Stimulated activated CD8-positive, alpha-beta memory T cell treated with anti-CD3 and anti-CD28 coated beads, Interleukin-7, amount 100 ng/mL, for 24 hours (primary cell): ENCODE data around the gene ZNF619.
A peak's percentile ranks its signal among the peaks of the same experiment; 100 is the strongest.
"Not testable (repeated sequence)": the region's sequence is repeated elsewhere in the genome, so short reads cannot be mapped to it uniquely, and the experiment has no call there.

Experiments used
- DNase-seq: peaks from one replicate; pipeline ENCODE4 v3.0.0-alpha.2; 2020; ENCODE audit warnings: low read depth

ZNF619 gene

DNA sequence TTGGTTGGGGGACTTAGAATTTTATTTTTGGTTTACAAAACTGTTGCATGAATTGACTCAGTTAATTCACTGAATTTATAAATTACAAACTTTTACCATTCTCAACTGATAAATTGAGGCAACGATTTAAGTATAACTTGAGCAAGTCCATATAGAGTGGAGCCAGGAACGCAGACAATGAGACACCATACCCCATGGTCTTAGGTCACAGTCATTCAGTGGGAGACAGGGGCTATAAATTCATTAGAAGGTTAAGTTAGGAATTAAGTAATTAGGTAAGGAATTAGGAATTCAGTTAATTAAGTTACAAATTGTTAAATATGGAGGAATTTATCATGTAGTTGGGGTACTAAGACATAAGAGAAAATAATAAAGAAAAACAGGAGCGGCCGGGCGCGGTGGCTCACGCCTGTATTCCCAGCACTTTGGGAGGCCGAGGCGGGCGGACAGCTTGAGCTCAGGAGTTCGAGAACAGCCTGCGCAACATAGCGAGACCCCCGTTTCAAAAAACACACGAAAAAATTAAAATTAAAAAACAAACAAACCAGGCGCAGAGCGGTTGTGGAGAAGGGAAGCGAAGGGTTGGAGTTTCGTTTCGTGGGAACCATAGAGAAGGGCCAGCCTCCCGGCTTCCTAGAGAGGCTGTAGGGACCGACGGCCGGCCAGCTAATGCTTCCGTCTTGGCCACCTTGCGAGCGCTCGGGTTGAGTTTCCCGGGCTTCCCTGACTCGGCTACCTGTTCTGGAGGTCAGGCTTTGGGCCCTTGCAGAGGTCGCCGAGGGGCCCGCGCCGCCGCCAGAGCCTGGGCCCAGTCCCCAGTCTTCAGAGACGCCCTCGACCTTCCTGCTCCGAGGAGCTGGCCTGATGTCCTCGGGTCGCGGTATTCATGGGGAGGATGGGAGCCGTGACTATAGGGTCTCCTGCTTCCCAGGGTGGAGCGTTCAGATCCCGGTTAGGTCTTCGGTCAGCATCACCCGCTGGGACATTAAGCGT is at the start of gene ZNF619:
Gene ZNF619 (plus strand): TSS at position 645 of the 993 bp plus-strand sequence. CDS start 858 bp downstream, outside the sequence.
- DNase-seq, result no peak

DNA sequence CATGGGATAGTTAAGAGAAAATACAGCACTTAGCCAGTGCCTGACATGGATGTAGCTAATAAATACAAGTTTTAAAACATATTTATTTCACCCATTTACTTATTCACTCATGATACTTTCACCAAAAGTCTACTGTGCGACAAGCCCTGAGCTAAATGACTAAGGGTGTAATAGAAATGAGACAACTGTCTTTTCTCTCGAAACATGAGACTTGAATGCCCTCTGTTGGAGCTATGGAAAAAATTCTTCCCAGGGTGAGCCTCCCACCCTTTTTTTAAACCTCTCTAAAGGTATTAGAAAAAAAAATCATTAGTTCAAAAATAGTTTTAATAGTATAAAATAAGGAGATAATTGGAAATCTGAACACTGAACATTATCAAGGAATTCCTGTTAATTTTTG is 44.1 kb upstream of the ZNF619 start:
- DNase-seq, result no peak

DNA sequence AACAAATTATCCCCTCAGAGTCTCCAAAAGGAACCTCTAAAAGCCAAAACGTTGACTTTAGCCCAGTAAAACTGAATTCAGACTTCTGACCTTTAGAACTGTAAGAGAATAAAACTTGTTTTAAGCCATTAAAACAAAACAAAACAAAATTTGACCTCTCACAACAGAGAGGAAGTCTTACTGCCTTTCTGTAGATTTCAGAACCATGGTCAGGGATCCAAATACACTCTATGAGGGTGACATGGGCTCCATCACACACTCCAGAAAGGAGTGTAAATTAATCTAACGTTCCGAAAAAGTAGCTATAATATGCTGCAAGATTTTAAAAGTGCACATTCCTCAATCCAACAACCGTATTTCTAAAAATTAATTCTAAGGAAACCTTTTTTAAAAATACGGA is 39.0 kb upstream of the ZNF619 start:
- DNase-seq, result no peak

DNA sequence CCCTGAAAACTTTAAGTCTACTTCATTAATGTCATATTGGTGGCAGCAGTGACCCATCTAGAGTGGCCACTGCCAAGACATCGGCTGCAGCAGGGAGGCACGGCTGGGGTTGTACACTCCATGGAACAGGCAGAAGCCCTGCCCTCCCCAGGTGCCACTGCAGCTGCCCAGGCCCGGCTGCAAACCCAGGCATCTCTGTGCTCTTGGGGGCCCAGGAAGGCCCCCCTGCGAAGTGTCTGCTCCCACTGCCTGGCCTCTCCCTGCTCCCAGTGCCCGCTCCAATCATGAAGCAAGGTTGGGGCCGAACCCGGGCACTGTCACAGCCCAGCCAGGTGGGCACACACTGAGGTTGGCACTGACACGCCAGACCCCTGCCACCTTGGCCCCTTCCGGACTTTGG is 31.9 kb upstream of the ZNF619 start:
- DNase-seq, result no peak

DNA sequence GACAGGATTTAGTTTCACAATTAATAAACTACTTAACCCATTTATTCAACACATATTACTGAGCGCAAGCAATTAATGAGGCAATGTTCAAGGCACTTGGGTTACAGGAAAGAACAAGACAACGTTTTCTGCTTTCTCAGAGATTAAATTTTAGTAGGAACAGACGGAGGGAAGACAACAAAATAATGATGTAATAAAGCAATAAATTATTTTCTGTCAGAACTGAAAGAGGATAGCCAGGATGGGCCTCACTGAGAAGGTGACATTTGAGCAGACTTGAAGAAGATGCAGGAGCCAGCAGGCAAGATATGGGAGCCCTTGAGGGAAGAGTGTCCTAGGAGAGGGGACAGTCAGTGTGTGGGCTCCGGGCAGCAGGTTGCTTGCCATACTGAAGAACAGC is 31.0 kb upstream of the ZNF619 start:
- DNase-seq, result no peak

DNA sequence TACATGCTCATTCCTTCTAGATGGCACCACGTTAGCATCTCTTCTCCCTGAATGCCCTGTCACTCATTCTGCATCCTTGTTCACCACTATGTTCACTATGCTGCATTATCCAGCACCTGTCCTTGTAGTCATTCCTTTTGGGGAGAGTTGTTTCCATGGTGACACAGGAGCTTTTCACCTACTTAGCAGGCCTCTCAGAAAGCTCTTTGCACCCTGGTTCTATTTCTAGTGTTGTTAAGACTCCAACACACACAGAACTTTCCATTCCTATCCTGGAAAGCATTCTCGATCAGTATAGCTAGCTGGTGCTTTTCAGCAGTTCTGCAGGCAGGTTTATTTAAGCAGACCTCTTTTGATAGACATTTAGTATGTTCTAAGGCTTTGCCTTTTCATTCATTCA is 26.5 kb upstream of the ZNF619 start:
- DNase-seq, result no peak

DNA sequence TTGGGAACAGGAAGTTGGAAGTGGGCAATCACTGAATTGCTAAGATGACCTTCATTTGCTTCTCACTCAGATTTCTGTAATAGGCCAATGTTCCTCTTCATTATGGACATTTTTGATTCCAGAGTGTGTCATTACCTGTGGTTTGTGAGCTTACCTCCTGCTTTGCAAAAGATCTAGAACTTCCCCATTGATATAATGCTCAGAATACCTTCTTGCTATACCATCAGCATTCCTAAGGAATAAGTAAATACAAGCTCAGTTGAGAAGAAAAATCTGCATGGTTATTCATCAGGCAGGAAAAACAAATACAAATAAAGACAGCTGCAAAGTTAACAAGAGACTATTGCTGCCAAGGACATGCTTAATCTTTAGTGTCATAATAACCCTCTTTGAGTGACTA is 25.4 kb upstream of the ZNF619 start:
- DNase-seq, result no peak

DNA sequence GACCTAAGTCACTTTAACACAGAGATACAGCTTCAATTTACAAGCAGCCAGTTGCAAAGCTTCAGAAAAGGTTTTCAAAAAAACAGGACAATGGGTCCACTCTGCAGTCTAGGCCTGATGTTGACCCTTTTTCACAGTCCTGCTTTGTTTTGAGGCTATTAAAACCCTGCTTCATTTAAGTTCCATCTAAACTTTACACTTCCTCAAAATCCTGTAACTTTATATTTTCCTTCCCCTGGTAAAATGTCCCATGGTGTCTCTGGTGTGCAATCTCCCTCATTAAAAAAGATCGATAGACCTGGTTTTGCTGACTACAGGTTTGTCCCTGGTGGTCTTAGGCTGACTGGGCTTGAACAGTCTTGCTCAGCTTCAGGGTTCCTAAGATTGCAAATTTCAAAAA is 24.9 kb upstream of the ZNF619 start:
- no peak for DNase-seq

DNA sequence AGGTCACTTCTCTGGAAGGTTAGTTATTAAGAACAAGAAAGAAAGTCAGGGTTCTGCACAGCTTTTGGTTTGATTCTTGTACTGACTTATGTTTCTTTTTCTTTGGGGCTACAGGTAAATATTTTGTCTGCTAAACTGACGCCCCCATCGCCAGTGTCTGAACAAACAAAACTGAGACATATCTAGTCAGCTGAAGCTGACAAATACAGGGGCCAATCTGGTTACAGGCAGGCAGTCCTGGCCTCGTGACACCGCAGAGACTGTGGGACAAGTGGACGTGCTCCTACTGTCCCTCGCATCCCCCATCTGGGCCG is 24.4 kb upstream of the ZNF619 start:
- DNase-seq, result no peak

DNA sequence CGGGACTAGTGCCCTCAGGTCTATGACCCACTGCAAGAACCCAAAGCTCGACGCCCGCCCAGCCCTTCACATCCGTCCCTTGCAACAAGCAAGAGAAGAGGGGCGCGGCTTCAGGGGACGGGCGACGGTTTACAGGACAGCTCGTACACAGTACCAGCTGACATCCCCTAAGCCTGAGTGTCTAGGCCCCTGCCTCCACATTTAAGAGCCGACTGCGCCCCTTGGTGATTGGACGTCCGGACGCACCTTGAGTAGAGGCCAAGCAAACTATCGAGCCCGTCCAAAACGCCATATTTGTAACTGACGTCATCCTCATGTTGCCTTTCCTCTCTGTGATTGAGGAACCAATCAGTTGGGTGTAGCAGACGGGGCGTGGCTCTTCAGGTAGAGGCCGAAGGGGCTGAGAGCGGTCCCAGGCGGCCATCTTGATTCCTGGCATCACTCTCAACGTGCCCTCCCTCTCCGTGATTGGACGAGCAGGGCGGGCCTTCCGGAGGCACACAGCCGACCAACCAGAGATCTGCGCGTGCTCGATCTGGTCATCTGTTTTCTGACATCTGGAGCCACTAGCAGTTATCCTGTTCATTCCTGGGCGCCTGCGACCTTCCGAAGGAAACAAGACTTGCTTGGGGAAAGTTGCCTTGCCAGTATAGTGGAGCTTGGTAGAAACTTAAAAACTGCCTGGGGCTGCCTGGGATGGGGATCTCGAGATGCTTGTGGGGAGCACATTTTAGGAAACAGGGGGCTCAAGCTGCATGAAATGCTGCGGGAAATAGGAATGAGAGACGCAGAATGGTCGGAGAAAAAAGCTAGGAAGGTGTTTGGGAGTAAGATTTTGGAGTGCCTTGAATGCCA is 23.8 kb upstream of the ZNF619 start:
- DNase-seq, result peak; percentile 88

DNA sequence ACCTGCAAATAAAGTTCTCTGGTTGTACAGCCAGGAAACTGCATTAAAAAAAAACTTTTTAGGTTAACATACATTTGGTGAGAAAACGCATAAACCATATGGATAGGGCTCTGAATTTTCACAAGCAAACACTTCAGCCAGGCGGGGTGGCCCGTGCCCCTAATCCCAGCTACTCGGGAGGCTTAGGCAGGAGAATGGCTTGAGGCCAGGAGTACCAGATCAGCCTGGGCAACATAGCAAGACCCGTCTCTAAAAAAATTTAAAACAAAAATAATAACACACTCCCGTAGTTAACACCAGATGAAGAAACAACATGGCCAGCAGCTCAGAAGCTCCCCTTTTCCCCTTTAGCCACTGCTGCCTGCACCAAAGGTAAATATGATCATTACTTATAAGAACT is 23.0 kb upstream of the ZNF619 start:
- no peak for DNase-seq

DNA sequence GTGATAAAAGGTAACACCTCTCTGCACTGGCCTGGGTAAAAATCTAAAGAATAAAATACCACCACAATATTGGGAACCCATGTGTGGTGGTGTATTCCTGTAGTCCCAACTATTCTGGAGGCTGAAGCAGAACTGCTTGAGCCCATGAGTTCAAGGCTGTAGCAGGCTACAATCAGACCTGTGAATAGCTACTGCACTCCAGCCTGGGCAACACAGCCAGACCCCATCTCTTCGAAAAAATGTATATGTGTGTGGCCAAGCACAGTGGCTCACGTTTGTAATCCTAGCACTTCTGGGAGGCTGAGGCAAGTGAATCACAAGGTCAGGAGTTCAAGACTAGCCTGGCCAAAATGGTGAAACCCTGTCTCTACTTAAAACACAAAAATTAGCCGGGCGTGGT is 21.6 kb upstream of the ZNF619 start:
- DNase-seq, result no peak

DNA sequence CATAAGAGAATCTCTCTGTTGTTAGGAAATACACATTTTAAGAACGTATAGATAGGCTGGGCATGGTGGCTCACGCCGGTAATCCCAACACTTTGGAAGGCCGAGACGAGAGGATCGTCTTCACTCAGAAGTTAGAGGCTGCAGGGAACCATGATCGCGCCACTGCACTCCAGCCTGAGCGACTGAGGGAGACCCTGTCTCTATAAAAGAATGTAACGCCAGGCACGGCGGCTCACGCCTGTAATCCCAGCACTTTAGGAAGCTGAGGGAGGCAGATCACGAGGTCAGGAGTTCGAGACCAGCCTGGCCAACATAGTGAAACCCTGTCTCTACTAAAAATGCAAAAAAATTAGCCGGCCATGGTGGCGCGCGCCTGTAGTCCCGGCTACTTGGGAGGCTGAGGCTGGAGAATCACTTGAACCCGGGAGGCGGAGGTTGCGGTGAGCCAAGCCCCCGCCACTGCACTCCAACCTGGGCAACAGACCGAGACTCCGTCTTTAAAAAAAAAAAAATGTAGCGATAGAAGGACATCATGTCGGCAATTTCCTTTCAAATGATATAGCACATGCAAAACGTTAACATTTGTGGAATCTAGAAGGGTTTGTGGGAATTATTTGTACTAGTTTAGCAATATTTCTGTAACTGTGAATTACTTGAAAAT is 20.5 kb upstream of the ZNF619 start:
- no peak for DNase-seq

DNA sequence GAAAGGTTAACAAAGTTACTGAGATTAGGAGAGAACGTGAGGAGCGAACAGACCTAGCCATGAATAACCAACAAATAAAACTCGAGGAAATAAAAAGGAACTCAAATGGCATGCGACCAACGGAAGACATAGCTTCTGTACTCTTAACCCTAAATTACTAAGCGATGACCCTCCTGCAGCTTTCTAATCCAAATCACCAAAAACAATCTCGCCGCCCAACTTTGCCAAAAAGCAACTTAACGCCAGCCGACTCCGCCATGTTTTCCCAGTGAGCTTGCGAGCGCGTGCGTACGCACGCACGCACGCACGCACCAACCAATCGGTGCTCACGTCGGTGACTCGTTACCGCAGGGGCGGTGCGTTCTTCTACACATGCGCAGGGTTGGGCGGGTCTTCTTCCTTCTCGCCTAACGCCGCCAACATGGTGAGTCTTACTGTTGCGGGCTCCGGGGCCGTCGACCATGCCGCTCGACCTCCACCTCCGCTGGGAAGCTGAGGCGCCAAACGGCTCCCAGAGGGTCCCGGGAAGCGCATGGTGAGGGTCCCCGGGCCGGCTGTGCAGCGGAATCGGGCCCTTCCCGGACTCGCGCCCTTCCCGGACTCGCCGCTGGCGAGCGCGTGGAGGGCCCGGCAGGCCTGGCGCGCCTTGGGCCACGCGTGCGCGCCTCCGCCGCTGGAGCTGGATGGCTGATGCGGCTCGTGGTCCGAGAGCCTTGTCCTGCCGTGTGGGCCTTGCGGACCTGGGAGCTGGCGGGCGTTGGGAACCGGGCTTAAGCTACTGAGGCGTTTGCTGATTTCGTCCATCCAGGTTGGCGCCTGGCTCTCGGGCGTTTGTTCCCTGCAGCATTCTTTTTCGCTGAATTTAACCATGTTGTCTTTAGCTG is 19.7 kb upstream of the ZNF619 start, which contains the start of gene RPL14:
Gene RPL14 (plus strand): TSS at position 400 of the 884 bp plus-strand sequence. CDS start 133 bp downstream, at position 533.
- DNase-seq, result peak; percentile 92

DNA sequence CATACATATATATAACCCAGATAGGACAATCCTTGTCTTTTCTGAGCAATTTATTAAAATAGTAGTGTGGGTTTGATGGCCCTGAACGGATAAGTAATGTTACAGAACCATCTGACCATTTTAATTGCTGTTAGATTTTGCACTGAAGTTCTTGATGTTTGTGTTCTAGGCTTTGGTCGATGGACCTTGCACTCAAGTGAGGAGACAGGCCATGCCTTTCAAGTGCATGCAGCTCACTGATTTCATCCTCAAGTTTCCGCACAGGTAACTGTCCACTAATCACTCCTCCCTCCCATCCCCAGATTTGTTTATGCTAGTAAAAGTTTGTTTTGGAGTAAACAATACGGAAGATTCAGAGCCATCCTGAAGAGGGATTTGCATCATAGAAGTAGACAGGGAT is 18.4 kb upstream of the ZNF619 start:
- no peak for DNase-seq

DNA sequence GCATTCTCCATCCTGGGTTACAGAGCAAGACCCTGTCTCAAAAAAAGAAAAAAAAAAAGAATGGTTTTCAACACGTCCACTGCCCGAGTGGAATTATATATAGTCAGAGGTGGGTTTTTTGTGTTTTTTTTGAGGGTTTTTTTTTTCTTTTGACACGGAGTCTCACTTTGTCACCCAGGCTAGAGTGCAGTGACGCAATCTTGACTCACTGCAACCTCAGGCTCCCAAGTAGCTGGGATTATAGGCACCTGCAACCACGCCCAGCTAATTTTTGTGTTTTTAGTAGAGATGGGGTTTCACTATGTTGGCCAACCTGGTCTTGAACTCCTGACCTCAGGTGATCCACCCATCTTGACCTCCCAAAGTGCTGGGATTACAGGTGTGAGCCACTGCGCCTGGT is 16.4 kb upstream of the ZNF619 start:
- not testable (repeated sequence) for DNase-seq

DNA sequence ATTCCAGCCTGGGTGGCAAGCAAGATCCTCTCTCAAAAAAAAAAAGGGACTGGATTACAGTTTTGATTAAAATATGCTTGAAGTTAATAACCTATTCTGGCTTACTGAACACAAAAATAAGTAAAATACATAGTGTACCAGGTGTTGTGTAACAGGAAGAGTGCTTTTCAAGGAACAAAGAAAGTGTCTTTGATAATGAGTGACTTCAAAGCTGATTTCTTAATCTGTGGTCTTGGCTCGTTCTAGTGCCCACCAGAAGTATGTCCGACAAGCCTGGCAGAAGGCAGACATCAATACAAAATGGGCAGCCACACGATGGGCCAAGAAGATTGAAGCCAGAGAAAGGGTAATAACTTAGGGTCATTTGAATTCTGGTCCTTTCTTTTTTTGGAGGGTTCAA is 15.8 kb upstream of the ZNF619 start:
- no peak for DNase-seq

DNA sequence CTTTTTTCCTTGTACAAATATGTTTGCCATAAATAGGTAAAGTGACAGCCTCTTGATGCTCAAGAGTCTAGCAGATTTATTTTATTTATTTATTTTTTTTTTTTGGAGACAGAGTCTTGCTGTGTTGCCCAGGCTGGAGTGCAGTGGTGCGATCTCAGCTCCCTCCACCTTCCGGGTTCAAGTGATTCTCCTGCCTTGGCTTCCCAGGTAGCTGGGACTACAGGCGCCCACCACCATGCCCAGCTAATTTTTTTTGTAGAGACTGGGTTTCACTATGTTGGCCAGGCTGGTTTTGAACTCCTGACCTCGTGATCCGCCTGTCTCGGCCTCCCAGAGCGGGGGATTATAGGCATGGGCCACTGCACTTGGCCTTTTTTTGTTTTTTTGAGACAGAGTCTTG is 14.1 kb upstream of the ZNF619 start:
- DNase-seq, result not testable (repeated sequence)

DNA sequence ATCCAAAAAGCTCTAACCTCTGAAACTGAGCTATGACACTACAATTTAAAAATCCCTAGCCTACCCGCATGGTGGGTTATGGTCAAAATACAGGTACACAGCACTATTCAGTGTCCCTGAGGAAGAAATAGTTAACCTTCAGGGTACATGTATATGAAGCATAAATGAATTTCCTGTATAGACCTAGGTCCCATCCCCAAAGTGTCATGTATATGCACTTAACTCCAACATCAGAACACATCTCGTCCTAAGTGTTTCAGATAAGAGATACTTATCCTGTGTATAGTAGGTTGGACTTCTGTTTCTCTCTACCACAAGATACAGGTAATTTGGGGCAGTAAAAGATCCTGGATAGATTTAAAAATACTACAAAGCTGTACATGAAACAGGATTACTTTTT is 13.3 kb upstream of the ZNF619 start:
- DNase-seq, result no peak

DNA sequence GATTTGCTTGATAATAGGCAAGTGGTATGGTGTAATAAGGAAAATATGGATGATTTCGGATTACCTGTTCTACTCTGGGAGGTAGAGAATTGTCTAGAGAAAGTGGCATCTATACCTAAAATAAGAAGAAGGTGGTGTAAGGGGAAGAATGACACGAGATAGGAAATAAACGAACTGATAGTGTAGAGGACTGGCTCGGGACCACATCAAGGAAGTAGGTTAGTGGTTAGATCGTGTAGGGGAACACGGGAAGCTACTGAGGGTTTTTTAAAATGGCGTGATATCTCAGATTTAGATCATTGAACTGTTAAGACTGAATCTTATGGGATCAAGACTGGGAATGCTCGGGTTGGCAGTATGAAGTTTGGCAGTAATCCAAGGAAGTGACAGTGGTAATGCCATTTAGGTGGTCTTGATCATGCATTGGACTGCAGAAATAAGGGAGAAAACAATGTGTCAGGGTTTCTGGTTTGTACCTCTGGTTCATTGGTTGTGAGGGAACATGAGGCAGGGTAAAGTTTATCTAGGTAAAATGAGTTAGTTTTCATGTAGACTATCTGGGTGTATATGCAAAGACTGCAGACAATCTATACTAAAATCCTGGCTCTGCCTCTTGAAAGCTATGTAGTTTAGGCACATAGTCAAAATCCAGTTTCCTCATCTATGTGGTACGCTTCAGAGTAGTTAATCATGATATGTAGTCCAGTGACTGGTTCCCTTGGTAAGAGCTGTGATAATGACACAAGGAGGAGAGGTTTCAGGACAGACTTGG is 12.4 kb upstream of the ZNF619 start:
- no peak for DNase-seq

DNA sequence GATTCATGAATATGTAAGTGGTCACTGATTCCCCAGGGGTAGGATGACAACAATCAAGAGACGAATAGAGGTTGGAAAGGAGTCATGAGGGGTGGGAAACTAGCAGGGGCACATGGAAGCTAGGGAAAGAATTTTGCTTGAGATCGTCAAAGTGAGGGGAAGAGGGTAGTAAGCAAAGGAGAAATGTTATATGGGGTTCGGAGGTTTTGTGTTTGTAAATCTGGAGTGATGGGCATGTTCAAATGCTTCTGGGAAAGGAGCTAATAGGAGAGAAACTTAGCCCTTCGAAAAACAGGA is 11.9 kb upstream of the ZNF619 start:
- no peak for DNase-seq
